Ureter (tissue), 1 donor: Measurements from ENCODE around the gene NDUFB8. TPM values are rescaled to one million over a fixed set of nuclear protein-coding genes. Genes with fewer than 3 reads are reported as not detected.

Source experiments
- DNase-seq: peaks from one replicate; pipeline ENCODE4 v3.0.0-alpha.2; 2020; ENCODE audit warnings: low spot score
- total RNA-seq: library from RNA; stranded (reverse); gene quantifications from one replicate; pipeline ENCODE4 v1.2.4, GENCODE V29; 2023
- donor health status: DM: yes; HTN: yes; CAD: no.

Gene NDUFB8
- total RNA-seq, 1 donor from 2014 or later, result 152 TPM

DNA sequence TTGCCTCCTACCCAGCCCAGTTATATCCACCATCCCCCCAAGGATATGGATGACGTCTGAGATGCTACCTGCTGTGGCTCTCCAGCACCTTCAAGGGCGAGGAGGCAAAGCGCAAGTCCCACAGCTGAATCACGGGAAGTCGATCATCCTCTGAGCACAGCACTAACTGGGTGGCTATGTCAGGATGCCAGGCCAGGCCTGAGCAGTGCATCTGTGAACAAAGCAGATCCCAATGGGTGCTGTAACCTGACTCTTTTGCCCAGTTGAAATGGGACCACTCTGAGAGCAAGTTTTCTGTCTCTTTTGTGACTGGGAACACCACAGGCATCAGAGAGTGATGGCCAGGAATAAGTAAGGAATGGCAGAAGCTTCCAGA is 22.3 kb downstream of the NDUFB8 start:
- DNase-seq, result no peak

GRCh38 chr10:100506596-100507356 is 22.9 kb downstream of the NDUFB8 start:
- DNase-seq, result no peak

GRCh38 chr10:100505164-100505563 is 24.5 kb downstream of the NDUFB8 start:
- DNase-seq, result no peak

- DNase-seq, result no peak
Measured at GRCh38 chr10:100504096-100504495, 25.6 kb downstream of the NDUFB8 start.

DNA sequence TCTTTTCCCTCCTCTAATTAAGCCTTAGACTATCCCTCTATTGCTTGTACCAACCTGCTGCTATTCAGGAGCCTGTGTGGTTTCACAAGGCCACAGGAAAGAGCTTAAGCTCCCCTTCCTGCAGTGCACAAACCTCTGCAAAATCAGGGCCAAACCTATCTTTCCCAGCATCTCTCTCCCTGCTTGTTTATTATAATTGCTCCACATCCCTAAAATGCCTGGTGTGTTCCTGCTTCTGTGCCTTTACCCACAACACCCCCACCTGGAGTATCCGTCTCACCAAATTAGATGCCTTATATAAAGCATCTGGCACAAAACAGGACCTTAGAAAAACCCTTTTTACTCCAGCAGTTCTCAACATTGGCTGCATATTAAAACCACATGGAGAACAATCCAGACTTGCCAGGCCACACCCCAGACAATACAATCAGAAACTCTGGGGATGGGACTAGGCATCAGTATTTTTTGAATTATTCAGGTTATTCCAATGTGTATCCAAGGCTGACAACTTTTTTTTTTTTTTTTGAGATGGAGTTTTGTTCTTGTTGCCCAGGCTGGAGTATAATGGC is 26.7 kb downstream of the NDUFB8 start:
- no peak for DNase-seq

DNA sequence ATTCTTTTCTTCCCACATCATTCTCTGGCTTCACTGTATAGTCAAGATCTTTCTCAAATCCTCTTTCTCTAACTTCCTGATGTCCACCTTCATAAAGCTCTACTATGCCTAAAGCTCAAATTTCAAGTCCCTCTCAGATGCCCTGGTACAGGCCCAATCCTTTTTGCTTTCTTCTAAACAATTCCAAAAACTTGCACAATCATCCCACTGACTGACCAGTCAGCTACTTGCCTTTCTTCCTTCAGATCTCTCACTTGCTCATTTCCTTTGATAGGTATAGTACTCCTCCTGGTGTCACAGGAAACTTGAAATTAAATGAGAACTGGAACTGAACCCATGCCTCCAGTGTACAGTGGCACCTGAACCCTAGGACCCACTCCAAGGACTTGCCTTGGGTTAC is 28.2 kb downstream of the NDUFB8 start:
- no peak for DNase-seq

GRCh38 chr10:100498059-100498458 is 31.6 kb downstream of the NDUFB8 start:
- no peak for DNase-seq

DNA sequence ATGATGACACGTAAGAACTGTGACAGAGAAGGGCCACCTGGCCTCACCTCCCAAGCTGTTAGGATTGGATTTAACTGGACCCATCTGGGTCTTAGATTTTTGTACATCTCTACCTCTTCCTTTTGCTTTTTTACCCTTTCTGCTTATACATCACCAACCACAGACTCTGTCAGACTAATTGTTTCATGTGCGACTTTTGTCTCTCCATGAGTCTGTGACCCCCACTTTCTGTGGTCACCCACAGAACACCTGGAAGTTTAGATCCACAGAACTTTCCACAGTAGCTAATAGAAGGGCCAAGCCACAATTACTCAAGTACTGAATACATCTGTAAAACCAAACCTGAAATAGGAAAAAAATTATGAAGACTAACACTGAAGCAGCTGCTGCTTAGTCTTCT is 33.1 kb downstream of the NDUFB8 start:
- no peak for DNase-seq

- DNase-seq, result no peak
Measured at GRCh38 chr10:100490531-100490930, 39.1 kb downstream of the NDUFB8 start.

- DNase-seq, result no peak
Measured at GRCh38 chr10:100489396-100489795, 40.3 kb downstream of the NDUFB8 start.

DNA sequence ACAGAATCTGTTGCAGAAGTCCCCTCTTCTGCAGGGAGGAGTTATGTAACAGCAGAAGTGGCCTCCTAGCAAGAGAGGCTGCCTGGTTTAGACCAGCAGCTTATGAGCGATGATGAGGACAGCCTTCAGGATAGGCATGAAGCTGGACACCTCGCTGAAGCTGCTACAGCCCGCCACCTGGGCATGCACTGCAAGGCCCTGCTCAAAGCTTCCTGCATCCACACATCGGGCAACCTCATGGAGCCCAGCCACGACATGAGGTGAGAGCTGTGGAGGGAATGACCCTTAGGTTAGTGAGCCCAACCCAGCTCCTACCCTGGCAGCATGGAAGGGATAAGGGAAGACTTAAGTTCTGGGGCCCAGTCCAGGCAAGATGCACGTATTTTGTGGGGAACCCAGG is 42.1 kb downstream of the NDUFB8 start:
- DNase-seq, result no peak

DNA sequence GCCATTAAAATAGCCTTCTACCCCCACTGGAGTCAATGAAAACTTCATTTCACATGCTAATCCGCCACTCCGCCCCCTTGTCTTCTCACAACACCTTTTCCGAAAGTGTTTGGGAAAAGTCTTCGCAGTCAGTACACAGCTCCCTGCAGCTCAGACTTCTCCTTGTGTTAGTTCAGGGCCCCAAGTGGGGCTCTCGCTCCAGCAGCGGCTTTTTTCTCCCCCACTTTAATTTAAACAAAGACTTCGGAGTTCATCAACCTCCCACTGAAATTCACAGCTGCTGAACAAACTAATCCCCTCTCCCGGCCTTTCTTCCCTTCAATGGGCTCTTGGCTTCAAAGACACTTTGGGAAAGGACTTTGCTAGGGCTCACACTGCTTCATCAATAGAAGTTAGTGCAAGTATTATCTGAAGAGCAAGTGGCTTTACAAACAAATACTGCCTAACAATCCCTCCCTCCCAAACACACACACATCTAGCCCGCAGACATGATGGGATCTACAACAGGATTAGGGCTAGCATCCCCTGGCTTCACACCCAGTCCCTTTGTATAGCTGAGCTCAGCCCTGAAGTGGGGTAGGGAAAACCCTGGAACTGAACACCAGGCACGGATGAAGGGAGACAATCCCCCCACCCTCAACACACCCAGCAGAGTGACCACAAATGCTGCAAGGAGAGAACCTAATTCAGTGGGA is 43.7 kb downstream of the NDUFB8 start:
- DNase-seq, result no peak

DNA sequence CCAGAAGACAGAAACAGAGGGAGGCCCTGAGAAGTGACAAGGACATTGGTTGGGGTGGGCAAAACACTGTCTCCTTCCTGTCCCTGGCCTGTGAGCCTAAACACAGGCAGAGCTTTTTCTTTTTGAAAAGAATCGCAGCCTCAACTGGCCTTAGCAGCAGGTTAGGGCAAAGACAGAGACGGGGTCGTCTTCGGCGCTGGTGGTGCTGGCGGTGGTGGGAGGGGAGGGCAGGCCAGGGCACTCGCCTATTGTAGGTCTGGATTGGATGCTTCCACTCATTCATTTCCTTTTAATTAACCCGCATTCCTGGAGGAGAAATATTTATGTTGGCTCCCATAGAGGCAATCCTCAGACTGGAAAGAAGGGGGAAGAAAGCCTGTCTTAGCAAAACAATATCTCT is 44.3 kb downstream of the NDUFB8 start:
- DNase-seq, result no peak

GRCh38 chr10:100483876-100484666 is 45.6 kb downstream of the NDUFB8 start:
- no peak for DNase-seq

DNA sequence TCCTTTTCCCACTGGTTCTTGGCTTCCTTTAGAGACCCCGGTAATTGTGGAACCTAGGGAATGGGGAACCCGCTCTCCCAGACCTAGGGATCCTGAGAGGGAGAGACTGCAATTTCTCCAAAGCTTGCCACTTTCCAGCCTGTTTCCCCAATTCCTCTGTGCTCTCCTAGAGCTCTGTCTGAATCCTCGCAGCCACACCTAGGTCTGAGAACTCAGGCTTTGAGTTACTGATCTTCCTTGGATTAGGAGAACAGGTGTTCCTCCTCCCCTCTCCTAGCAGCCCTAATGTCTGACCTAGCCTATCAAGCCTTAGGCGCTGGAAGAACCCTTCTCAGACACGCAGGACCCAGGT is 46.9 kb downstream of the NDUFB8 start:
- DNase-seq, result no peak

DNA sequence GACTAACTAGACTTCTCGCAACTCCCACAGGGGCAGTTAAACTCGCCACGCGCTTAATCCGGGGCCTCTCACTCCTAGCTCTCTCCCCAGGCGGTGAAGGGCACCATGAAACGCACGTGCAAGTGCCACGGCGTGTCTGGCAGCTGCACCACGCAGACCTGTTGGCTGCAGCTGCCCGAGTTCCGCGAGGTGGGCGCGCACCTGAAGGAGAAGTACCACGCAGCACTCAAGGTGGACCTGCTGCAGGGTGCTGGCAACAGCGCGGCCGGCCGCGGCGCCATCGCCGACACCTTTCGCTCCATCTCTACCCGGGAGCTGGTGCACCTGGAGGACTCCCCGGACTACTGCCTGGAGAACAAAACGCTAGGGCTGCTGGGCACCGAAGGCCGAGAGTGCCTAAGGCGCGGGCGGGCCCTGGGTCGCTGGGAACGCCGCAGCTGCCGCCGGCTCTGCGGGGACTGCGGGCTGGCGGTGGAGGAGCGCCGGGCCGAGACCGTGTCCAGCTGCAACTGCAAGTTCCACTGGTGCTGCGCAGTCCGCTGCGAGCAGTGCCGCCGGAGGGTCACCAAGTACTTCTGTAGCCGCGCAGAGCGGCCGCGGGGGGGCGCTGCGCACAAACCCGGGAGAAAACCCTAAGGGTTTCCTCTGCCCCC is 47.4 kb downstream of the NDUFB8 start:
- DNase-seq, result peak; percentile 65

DNA sequence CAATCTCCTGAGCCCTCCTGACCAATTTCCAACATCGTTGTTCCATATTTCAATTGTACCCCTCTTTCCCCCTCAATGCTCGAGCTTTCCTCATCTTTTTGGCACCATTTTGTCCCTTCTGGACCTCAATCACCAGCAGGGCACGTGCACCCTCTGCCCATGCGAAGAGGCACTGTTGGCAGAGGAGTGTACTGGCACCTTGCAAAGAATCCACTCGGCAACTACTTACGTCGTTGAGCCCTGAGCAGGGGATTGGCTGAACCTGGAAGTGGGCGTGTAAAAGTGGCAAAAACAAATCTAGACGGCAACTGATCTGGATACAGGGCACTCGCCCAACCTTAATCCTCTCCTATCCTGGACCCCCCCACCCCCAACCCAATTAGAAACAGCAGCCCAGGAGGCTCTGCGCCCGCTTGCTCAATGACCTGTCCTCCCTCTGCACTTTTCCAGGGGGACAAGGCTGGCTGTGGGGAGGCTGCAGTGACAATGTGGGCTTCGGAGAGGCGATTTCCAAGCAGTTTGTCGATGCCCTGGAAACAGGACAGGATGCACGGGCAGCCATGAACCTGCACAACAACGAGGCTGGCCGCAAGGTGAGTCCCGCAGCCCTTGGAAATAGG is 48.1 kb downstream of the NDUFB8 start:
- DNase-seq, result peak; percentile 90

GRCh38 chr10:100480002-100480401 is 49.7 kb downstream of the NDUFB8 start:
- no peak for DNase-seq

- no peak for DNase-seq
Measured at GRCh38 chr10:100479037-100479436, 50.6 kb downstream of the NDUFB8 start.

DNA sequence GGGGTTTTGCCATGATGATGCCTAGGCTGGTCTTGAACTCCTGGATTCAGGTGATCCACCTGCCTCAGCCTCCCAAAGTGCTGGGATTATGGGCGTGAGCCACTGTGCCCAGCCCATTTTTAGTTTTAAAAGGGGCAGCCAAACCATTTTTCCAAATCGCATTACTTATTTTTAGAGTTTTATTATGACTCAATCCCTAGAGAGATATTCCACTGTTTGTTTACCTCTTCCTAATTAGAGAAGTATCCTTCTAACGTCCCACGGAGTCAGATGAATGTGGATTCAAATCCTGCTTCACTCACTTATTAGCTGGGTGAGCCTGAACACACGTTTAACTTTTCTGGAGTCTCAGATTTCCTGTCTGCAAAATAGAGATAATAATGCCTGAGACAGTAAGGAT is 51.7 kb downstream of the NDUFB8 start:
- DNase-seq, result no peak
